ENCODE results near the gene KSR1. TPM values are rescaled to one million over a fixed set of nuclear protein-coding genes. Genes with fewer than 3 reads are reported as not detected.

The KSR1 gene
- total RNA-seq, 1 experiment from 2014 or later, result 21.7 TPM

DNA sequence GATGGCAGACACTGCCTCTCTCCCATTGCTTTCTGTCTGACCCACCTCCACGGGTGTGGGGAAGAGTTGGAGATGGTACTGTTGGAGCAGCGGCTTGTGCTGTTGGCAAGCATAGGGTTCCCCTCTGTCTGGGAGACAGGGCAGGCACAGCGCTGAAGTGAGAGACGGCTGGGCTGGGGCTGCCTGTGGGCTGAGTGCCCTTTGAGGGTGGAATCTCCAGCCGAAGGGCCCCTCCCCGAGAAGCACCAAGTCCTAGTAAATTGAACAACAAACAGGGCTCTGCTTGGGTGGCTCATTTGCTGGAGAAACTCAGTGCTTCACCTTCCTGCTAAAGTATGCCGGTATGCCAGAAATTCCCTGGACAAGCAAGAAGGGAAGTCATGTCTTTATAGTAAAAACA is 79.7 kb downstream of the KSR1 start:
- Histone ChIP-seq H3K36me3 (ENCODE audit: control insufficient read depth, insufficient read depth, low read length) (no peaks in the 10 kb centered on the region), H3K27me3 (ENCODE audit: control insufficient read depth, insufficient read depth, low read length) (no peaks in the 10 kb centered on the region), H3K4me1 (ENCODE audit: control insufficient read depth, insufficient read depth, low read length) (peaks cover 16% of the 10 kb centered on the region), H3K27ac (ENCODE audit: low read length) (peak overlapping the region; percentile 31), H3K4me3 (ENCODE audit: low read depth in 2 of 2, low read length in 2 of 2) (no peak overlapping the region), H3K9me3 (ENCODE audit: control insufficient read depth, insufficient read depth, low read depth, low read length) (no peaks in the 10 kb centered on the region)
- intact Hi-C loops (cut with micrococcal nuclease; ENCODE audit: unreplicated experiment), result no loop called here
- BruUV-seq (replicated peaks), result no TSS peak
- TF ChIP-seq SIN3A (IDR thresholded peaks at IDR 0.05; ENCODE audit: borderline replicate concordance, insufficient read depth, low read depth, low read length) (no peak), POLR2AphosphoS5 (IDR thresholded peaks at IDR 0.05; ENCODE audit: low read depth, low read length) (no peak), TCF7L2 (IDR thresholded peaks at IDR 0.05; ENCODE audit: low read depth, low read length) (no peak)
- TF ChIP-seq, protein P1, sequence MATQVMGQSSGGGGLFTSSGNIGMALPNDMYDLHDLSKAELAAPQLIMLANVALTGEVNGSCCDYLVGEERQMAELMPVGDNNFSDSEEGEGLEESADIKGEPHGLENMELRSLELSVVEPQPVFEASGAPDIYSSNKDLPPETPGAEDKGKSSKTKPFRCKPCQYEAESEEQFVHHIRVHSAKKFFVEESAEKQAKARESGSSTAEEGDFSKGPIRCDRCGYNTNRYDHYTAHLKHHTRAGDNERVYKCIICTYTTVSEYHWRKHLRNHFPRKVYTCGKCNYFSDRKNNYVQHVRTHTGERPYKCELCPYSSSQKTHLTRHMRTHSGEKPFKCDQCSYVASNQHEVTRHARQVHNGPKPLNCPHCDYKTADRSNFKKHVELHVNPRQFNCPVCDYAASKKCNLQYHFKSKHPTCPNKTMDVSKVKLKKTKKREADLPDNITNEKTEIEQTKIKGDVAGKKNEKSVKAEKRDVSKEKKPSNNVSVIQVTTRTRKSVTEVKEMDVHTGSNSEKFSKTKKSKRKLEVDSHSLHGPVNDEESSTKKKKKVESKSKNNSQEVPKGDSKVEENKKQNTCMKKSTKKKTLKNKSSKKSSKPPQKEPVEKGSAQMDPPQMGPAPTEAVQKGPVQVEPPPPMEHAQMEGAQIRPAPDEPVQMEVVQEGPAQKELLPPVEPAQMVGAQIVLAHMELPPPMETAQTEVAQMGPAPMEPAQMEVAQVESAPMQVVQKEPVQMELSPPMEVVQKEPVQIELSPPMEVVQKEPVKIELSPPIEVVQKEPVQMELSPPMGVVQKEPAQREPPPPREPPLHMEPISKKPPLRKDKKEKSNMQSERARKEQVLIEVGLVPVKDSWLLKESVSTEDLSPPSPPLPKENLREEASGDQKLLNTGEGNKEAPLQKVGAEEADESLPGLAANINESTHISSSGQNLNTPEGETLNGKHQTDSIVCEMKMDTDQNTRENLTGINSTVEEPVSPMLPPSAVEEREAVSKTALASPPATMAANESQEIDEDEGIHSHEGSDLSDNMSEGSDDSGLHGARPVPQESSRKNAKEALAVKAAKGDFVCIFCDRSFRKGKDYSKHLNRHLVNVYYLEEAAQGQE (IDR thresholded peaks at IDR 0.05; ENCODE audit: insufficient read depth in 1 of 2, low read depth in 2 of 2, low read length in 1 of 2), result no peak
- TF ChIP-seq, protein P2, sequence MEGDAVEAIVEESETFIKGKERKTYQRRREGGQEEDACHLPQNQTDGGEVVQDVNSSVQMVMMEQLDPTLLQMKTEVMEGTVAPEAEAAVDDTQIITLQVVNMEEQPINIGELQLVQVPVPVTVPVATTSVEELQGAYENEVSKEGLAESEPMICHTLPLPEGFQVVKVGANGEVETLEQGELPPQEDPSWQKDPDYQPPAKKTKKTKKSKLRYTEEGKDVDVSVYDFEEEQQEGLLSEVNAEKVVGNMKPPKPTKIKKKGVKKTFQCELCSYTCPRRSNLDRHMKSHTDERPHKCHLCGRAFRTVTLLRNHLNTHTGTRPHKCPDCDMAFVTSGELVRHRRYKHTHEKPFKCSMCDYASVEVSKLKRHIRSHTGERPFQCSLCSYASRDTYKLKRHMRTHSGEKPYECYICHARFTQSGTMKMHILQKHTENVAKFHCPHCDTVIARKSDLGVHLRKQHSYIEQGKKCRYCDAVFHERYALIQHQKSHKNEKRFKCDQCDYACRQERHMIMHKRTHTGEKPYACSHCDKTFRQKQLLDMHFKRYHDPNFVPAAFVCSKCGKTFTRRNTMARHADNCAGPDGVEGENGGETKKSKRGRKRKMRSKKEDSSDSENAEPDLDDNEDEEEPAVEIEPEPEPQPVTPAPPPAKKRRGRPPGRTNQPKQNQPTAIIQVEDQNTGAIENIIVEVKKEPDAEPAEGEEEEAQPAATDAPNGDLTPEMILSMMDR (IDR thresholded peaks at IDR 0.05), result no peak
- DNase-seq (ENCODE audit: low read depth, low spot score) (no peak), ATAC-seq (no peak)
- in situ Hi-C loops (cut with HindIII; ENCODE audit: low pct_unique_long_range_greater_than_20kb, low sequenced_read_pairs), result no loop called here
- POLR2A ChIA-PET, result no interaction called here
- CTCF ChIA-PET, result no interaction called here

DNA sequence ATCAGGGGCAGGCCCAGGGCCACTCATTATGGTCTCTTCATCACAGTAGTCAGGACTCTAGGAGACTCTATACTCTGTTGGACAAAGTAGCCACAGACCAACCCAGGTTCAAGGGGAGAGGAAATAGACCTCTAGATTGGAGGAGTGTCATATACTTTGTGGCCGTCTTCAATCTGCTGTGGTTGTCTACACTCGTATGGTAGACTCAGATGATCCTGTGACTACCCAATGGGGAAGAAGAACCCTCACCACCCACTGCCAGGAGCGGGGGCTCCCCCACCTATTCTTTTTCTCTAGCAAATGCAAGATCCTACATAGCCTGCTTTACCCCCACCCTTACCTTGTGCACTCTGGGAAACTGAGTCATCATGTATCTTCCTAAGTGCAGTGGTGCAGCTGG is 80.5 kb downstream of the KSR1 start:
- in situ Hi-C loops (cut with HindIII; ENCODE audit: low pct_unique_long_range_greater_than_20kb, low sequenced_read_pairs), result no loop called here
- Histone ChIP-seq H3K27ac (ENCODE audit: low read length) (no peak overlapping the region), H3K4me3 (ENCODE audit: low read depth in 2 of 2, low read length in 2 of 2) (no peak overlapping the region), H3K27me3 (ENCODE audit: control insufficient read depth, insufficient read depth, low read length) (no peaks in the 10 kb centered on the region), H3K36me3 (ENCODE audit: control insufficient read depth, insufficient read depth, low read length) (no peaks in the 10 kb centered on the region), H3K9me3 (ENCODE audit: control insufficient read depth, insufficient read depth, low read depth, low read length) (no peaks in the 10 kb centered on the region), H3K4me1 (ENCODE audit: control insufficient read depth, insufficient read depth, low read length) (peaks cover 16% of the 10 kb centered on the region)
- no peak for ATAC-seq
- intact Hi-C loops (cut with micrococcal nuclease; ENCODE audit: unreplicated experiment), result no loop called here
- POLR2A ChIA-PET, result no interaction called here
- TF ChIP-seq SIN3A (IDR thresholded peaks at IDR 0.05; ENCODE audit: borderline replicate concordance, insufficient read depth, low read depth, low read length) (no peak), TCF7L2 (IDR thresholded peaks at IDR 0.05; ENCODE audit: low read depth, low read length) (no peak), POLR2AphosphoS5 (IDR thresholded peaks at IDR 0.05; ENCODE audit: low read depth, low read length) (no peak)
- TF ChIP-seq, protein P1 (IDR thresholded peaks at IDR 0.05; ENCODE audit: insufficient read depth in 1 of 2, low read depth in 2 of 2, low read length in 1 of 2), result no peak
- CTCF ChIA-PET, result no interaction called here
- DNase-seq (ENCODE audit: low read depth, low spot score), result no peak
- BruUV-seq (replicated peaks), result no TSS peak

Data from Panc1 (cell line).